HEK293 (cell line): ENCODE results near the gene TRDMT1.

Source experiments
- GLI2 ChIP-seq: fragments of 450-650 bp; formaldehyde crosslinking; IDR thresholded peaks from 2 replicates; pipeline ENCODE4; 2017; ENCODE audit warnings: missing biosample characterization, missing genetic modification characterization, low read depth, borderline replicate concordance
- GLIS1 ChIP-seq: fragments of 450-650 bp; formaldehyde crosslinking; IDR thresholded peaks from 2 replicates; pipeline ENCODE4 v1.5.1; 2016; ENCODE audit warnings: missing biosample characterization, missing genetic modification characterization
- HIC1 ChIP-seq: fragments of 450-650 bp; formaldehyde crosslinking; IDR thresholded peaks from 2 replicates; pipeline ENCODE4 v1.5.1; 2016; ENCODE audit warnings: missing biosample characterization, missing genetic modification characterization
- PRDM10 ChIP-seq: fragments of 450-650 bp; formaldehyde crosslinking; IDR thresholded peaks from 2 replicates; pipeline ENCODE4 v1.5.1; 2016; ENCODE audit warnings: missing biosample characterization, missing genetic modification characterization
- SP7 ChIP-seq: fragments of 450-650 bp; formaldehyde crosslinking; IDR thresholded peaks from 2 replicates; pipeline ENCODE4 v1.5.1; 2016; ENCODE audit warnings: missing biosample characterization, missing genetic modification characterization
- ZBTB20 ChIP-seq: fragments of 450-650 bp; formaldehyde crosslinking; IDR thresholded peaks from 2 replicates; pipeline ENCODE4 v1.5.1; 2016; ENCODE audit warnings: missing biosample characterization, missing genetic modification characterization
- ZFP3 ChIP-seq: fragments of 450-650 bp; formaldehyde crosslinking; IDR thresholded peaks from 2 replicates; pipeline ENCODE4 v1.5.1; 2016; ENCODE audit warnings: low read depth, missing biosample characterization, missing genetic modification characterization
- ZFP41 ChIP-seq: fragments of 450-650 bp; formaldehyde crosslinking; IDR thresholded peaks from 2 replicates; pipeline ENCODE4 v1.5.1; 2016; ENCODE audit warnings: missing biosample characterization, missing genetic modification characterization, borderline replicate concordance
- ZNF10 ChIP-seq: fragments of 450-650 bp; formaldehyde crosslinking; IDR thresholded peaks from 2 replicates; pipeline ENCODE4 v1.5.1; 2017; ENCODE audit warnings: missing biosample characterization, missing genetic modification characterization
- ZNF146 ChIP-seq: fragments of 450-650 bp; formaldehyde crosslinking; IDR thresholded peaks from 2 replicates; pipeline ENCODE4 v1.5.1; 2016; ENCODE audit warnings: missing biosample characterization, missing genetic modification characterization
- ZNF266 ChIP-seq: fragments of 450-650 bp; formaldehyde crosslinking; IDR thresholded peaks from 2 replicates; pipeline ENCODE4 v1.5.1; 2016; ENCODE audit warnings: missing biosample characterization, missing genetic modification characterization, low read depth
- ZNF514 ChIP-seq: fragments of 450-650 bp; formaldehyde crosslinking; IDR thresholded peaks from 2 replicates; pipeline ENCODE4 v1.5.1; 2016; ENCODE audit warnings: missing biosample characterization, missing genetic modification characterization
- ZNF626 ChIP-seq: fragments of 450-650 bp; sonication (Bioruptor Pico); formaldehyde crosslinking; IDR thresholded peaks from 2 replicates; pipeline ENCODE4 v1.5.1; 2018; ENCODE audit warnings: missing biosample characterization, missing genetic modification characterization, inconsistent platforms
- ZNF654 ChIP-seq: fragments of 450-650 bp; formaldehyde crosslinking; IDR thresholded peaks from 2 replicates; pipeline ENCODE4 v1.5.1; 2016; ENCODE audit warnings: low read depth, missing biosample characterization, missing genetic modification characterization
- ZNF707 ChIP-seq: fragments of 450-650 bp; formaldehyde crosslinking; IDR thresholded peaks from 2 replicates; pipeline ENCODE4 v1.5.1; 2016; ENCODE audit warnings: missing biosample characterization, missing genetic modification characterization
- ZNF747 ChIP-seq: fragments of 450-650 bp; formaldehyde crosslinking; IDR thresholded peaks from 2 replicates; pipeline ENCODE4 v1.5.1; 2016; ENCODE audit warnings: missing biosample characterization, missing genetic modification characterization
- TF ChIP-seq, protein P1 (sequence below): fragments of 450-650 bp; formaldehyde crosslinking; IDR thresholded peaks from 2 replicates; pipeline ENCODE4 v1.5.1; 2017; ENCODE audit warnings: missing biosample characterization, missing genetic modification characterization
- TF ChIP-seq, protein P2 (sequence below): sonication (generic); formaldehyde crosslinking; IDR thresholded peaks from 2 replicates; pipeline ENCODE4 v1.8.1; 2022; ENCODE audit warnings: mild to moderate bottlenecking, moderate library complexity, missing genetic modification reagents
- TF ChIP-seq, protein P3 (sequence below): fragments of 450-650 bp; formaldehyde crosslinking; IDR thresholded peaks from 2 replicates; pipeline ENCODE4 v1.5.1; 2017; ENCODE audit warnings: missing biosample characterization, mild to moderate bottlenecking, missing genetic modification characterization, moderate library complexity

Gene TRDMT1

DNA sequence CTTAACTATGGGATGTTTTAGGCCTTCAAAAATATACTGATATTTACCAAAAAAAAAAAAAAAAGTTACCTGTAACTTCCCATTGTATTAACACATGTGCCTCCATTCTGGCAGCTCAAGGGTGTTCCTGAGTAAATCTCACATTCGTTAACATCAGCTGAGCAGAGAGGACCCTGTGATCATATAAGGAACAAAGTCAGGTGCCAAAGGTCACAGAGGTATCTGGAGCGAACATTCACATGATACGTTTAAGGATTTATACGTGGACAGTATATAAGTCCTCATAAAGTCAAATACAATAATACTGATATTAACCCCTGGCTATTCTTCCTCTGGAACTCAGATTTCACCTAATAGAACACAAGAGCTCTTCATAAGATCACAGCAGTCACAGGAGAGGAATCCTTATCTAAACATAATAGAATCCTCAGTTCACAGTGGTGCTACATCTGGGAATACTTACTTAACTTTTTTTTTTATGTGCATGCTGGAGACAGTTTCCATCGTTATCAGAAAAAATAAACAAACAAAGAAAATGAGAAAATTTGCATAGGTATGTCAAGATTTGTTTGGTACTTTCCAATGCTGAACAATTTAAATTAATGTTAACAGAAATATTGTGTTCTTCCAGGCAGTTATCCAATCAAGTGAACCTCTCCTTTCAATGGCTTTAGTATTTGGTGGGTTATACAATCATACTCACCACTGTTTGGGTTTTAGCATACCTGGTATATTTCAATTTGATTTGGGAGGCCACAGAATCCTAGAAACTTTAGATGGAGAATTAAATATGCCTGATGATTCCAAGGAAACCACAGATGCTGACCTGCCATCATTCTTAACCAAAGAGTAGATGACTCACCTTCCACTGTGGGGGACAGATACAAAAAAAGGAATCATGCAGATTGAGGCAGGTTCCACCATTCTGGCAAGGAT lies 78.5 kb downstream of the TRDMT1 start (continued):
- no peak for TF ChIP-seq GLI2
- TF ChIP-seq ZNF747 (tag by site-specific recombination): no peak
- peak; percentile 54 for TF ChIP-seq GLIS1 (tag by site-specific recombination)
- TF ChIP-seq ZNF654 (tag by site-specific recombination): no peak
- TF ChIP-seq ZNF626: no peak
- TF ChIP-seq PRDM10 (tag by site-specific recombination): peak; percentile 19; the same call in 1 of the 2 replicates
- no peak for TF ChIP-seq HIC1
- TF ChIP-seq ZNF514 (tag by site-specific recombination): no peak
- TF ChIP-seq, protein P1, sequence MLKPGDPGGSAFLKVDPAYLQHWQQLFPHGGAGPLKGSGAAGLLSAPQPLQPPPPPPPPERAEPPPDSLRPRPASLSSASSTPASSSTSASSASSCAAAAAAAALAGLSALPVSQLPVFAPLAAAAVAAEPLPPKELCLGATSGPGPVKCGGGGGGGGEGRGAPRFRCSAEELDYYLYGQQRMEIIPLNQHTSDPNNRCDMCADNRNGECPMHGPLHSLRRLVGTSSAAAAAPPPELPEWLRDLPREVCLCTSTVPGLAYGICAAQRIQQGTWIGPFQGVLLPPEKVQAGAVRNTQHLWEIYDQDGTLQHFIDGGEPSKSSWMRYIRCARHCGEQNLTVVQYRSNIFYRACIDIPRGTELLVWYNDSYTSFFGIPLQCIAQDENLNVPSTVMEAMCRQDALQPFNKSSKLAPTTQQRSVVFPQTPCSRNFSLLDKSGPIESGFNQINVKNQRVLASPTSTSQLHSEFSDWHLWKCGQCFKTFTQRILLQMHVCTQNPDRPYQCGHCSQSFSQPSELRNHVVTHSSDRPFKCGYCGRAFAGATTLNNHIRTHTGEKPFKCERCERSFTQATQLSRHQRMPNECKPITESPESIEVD: 0 out of 2 replicates have a peak, but pooled peaks have one; percentile 38
- TF ChIP-seq ZFP3 (tag by site-specific recombination): no peak
- no peak for TF ChIP-seq ZFP41 (tag by site-specific recombination)
- TF ChIP-seq ZNF146 (tag by site-specific recombination): no peak
- TF ChIP-seq ZBTB20 (tag by site-specific recombination): no peak
- TF ChIP-seq ZNF707 (tag by site-specific recombination): no peak
- no peak for TF ChIP-seq ZNF266 (tag by site-specific recombination)
- TF ChIP-seq SP7 (tag by site-specific recombination): no peak
- TF ChIP-seq, protein P2, sequence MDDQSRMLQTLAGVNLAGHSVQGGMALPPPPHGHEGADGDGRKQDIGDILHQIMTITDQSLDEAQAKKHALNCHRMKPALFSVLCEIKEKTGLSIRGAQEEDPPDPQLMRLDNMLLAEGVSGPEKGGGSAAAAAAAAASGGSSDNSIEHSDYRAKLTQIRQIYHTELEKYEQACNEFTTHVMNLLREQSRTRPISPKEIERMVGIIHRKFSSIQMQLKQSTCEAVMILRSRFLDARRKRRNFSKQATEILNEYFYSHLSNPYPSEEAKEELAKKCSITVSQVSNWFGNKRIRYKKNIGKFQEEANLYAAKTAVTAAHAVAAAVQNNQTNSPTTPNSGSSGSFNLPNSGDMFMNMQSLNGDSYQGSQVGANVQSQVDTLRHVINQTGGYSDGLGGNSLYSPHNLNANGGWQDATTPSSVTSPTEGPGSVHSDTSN: no peak
- TF ChIP-seq ZNF10: no peak
- TF ChIP-seq, protein P3, sequence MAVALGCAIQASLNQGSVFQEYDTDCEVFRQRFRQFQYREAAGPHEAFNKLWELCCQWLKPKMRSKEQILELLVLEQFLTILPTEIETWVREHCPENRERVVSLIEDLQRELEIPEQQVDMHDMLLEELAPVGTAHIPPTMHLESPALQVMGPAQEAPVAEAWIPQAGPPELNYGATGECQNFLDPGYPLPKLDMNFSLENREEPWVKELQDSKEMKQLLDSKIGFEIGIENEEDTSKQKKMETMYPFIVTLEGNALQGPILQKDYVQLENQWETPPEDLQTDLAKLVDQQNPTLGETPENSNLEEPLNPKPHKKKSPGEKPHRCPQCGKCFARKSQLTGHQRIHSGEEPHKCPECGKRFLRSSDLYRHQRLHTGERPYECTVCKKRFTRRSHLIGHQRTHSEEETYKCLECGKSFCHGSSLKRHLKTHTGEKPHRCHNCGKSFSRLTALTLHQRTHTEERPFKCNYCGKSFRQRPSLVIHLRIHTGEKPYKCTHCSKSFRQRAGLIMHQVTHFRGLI (tag by site-specific recombination): no peak
